HepG2 (cell line): ENCODE measurements around the gene PRKRIP1. TPM values are rescaled to one million over a fixed set of nuclear protein-coding genes. Genes with fewer than 3 reads are reported as not detected.
"Not testable (repeated sequence)": the region's sequence is repeated elsewhere in the genome, so short reads cannot be mapped to it uniquely, and the experiment has no call there.

Experiments
- ATAC-seq: fragments of 200-7000 bp; cut with Tn5 transposase; 3 replicates; pipeline ENCODE4 v1.9.1; 2020; ENCODE audit warnings: mild to moderate bottlenecking, moderate library complexity
- BruUV-seq: library from RNA; stranded (reverse); fragments of 400-500 nt; replicated peaks from 2 replicates; lab custom pipeline; 2021; lab: Mats Ljungman, UMichigan
- CTCF ChIA-PET: fragments of 300-600 bp; formaldehyde crosslinking; extraction: SDS; loops from one replicate; lab custom pipeline; 2021; ENCODE audit warnings: low total read pairs, inconsistent platforms, low intra/inter-chr PET ratio; lab: Yijun Ruan, JAX
- POLR2A ChIA-PET: fragments of 350-600 bp; sonication (Branson Sonifier 250); formaldehyde crosslinking; loops from one replicate; lab custom pipeline; 2020; ENCODE audit warnings: antibody characterized with exemption, inconsistent platforms; lab: Yijun Ruan, JAX
- DNase-seq: peaks from one replicate; pipeline ENCODE4 v3.0.0-alpha.2; 2015; ENCODE audit warnings: low spot score
- FAIRE-seq: peaks from 3 replicates; lab custom pipeline; 2011; peaks lifted over from hg19 to GRCh38; lab: Jason Lieb, UNC
- H2AFZ ChIP-seq: one replicate; pipeline ENCODE4 v1.6.1; 2011; ENCODE audit warnings: low read length, inconsistent platforms
- H3K27ac ChIP-seq: fragments of 300-600 bp; 3 replicates; pipeline ENCODE4 v1.8.0; 2011; ENCODE audit warnings: mixed run types, mild to moderate bottlenecking, mixed read lengths, low read length, inconsistent platforms; ENCODE audit not compliant: insufficient read depth; ENCODE audit errors: extremely low read length
- H3K27me3 ChIP-seq, 2 experiments: fragments of 200-600 bp in 1 of 2; 2 replicates in 1 of 2; 3 replicates in 1 of 2; pipeline versions ENCODE4 v1.6.0 to v1.8.0; 2011; ENCODE audit warnings: low read length in 2 of 2, mild to moderate bottlenecking in 2 of 2, moderate library complexity in 2 of 2, inconsistent platforms in 1 of 2; ENCODE audit not compliant: insufficient read depth in 2 of 2, control insufficient read depth in 1 of 2
- H3K36me3 ChIP-seq, 2 experiments: fragments of 200-600 bp in 1 of 2; replicated peaks in 1 of 2; 2 replicates in 1 of 2; 3 replicates in 1 of 2; pipeline versions ENCODE4 v1.5.1 to v1.8.0; 2011; ENCODE audit warnings: low read length in 2 of 2, inconsistent platforms in 1 of 2; ENCODE audit not compliant: insufficient read depth in 2 of 2, control insufficient read depth in 1 of 2
- H3K4me1 ChIP-seq: 2 replicates; pipeline ENCODE4 v1.5.1; 2012; ENCODE audit warnings: low read length, inconsistent platforms; ENCODE audit not compliant: insufficient read depth
- H3K4me2 ChIP-seq: 2 replicates; pipeline ENCODE4 v1.6.0; 2011; ENCODE audit warnings: low read depth, low read length, inconsistent platforms
- H3K4me3 ChIP-seq, 3 experiments: fragments of 200-600 bp in 1 of 3; sonication (generic), shearing (Covaris generic) in 1 of 3; replicated peaks in 1 of 3; 2 replicates each; pipeline ENCODE4 v1.5.1; 2011 to 2016; ENCODE audit warnings: low read length in 3 of 3, inconsistent platforms in 2 of 3, low read depth in 2 of 3, mild to moderate bottlenecking in 2 of 3, control low read depth in 1 of 3, mixed read lengths in 1 of 3; ENCODE audit not compliant: insufficient read depth in 1 of 3
- H3K79me2 ChIP-seq: one replicate; pipeline ENCODE4 v1.6.1; 2011; ENCODE audit warnings: low read length, inconsistent platforms; ENCODE audit not compliant: insufficient read depth
- H3K9ac ChIP-seq: 2 replicates; pipeline ENCODE4 v1.6.0; 2011; ENCODE audit warnings: mild to moderate bottlenecking, low read depth, low read length, inconsistent platforms; ENCODE audit not compliant: insufficient read depth
- H3K9me3 ChIP-seq: 2 replicates; pipeline ENCODE4 v1.5.1; 2012; ENCODE audit warnings: mild to moderate bottlenecking, low read length
- H4K20me1 ChIP-seq: 2 replicates; pipeline ENCODE4 v1.6.0; 2011; ENCODE audit warnings: inconsistent platforms, mild to moderate bottlenecking, low read length, moderate library complexity; ENCODE audit not compliant: insufficient read depth
- ELK4 ChIP-seq: sonication (generic); formaldehyde crosslinking; IDR thresholded peaks from 2 replicates; pipeline ENCODE4 v1.9.0; 2021; ENCODE audit warnings: missing genetic modification reagents, borderline replicate concordance
- ZBTB26 ChIP-seq: IDR thresholded peaks from 2 replicates; pipeline ENCODE4 v1.6.1; 2016; ENCODE audit warnings: missing compliant biosample characterization, missing genetic modification reagents, borderline replicate concordance
- ZNF232 ChIP-seq: sonication (generic); formaldehyde crosslinking; IDR thresholded peaks from 2 replicates; pipeline ENCODE4 v1.4.0; 2020; ENCODE audit warnings: missing genetic modification reagents, borderline replicate concordance
- ZNF562 ChIP-seq: sonication (generic); formaldehyde crosslinking; IDR thresholded peaks from 2 replicates; pipeline ENCODE4 v1.8.0; 2022; ENCODE audit warnings: missing genetic modification reagents, borderline replicate concordance
- ZNF605 ChIP-seq: sonication (generic); formaldehyde crosslinking; IDR thresholded peaks from 2 replicates; pipeline ENCODE4 v1.8.0; 2022; ENCODE audit warnings: mild to moderate bottlenecking, missing genetic modification reagents
- ZNF629 ChIP-seq: sonication (generic); formaldehyde crosslinking; conservative IDR thresholded peaks from 2 replicates; pipeline ENCODE4 v1.5.0; 2020; ENCODE audit warnings: missing genetic modification reagents
- ZNF720 ChIP-seq: sonication (generic); formaldehyde crosslinking; IDR thresholded peaks from 2 replicates; pipeline ENCODE4 v1.4.0; 2020; ENCODE audit warnings: missing genetic modification reagents
- WGBS: methylation state at CpG from one replicate; pipeline ENCODE4 v1.1.6; 2017; ENCODE audit warnings: low lambda C conversion rate; 5-methylcytosine and 5-hydroxymethylcytosine counted together
- in situ Hi-C: cut with HindIII; loops from 2 replicates; pipeline ENCODE4 v1.10.0; 2017; ENCODE audit warnings: low pct_unique_long_range_greater_than_20kb; ENCODE audit not compliant: extremely low pct_ligation_motif_present
- intact Hi-C: fragments of 100-400 bp; cut with micrococcal nuclease; formaldehyde crosslinking; loops from one replicate; pipeline ENCODE4 v1.10.0; 2022; ENCODE audit not compliant: unreplicated experiment
- polyA plus RNA-seq, 8 experiments: library from polyadenylated mRNA; depleted of rRNA in 3 of 8; stranded (reverse) in 7 of 8; unstranded in 1 of 8; fragments of >200 nt; fragmentation: Illumina TruSeq in 4 of 8; extraction: Trizol in 4 of 8; gene quantifications; 2 replicates each; pipeline versions ENCODE4 v1.2.1 to v1.2.3, GENCODE V29; 2011 to 2016; ENCODE audit warnings: low read depth in 4 of 8, missing spikeins in 1 of 8, mixed read lengths in 1 of 8; ENCODE audit not compliant: insufficient read depth in 1 of 8
- total RNA-seq, 5 experiments: library from RNA; depleted of rRNA; stranded (reverse); fragments of >200 nt; fragmentation: Illumina TruSeq; extraction: Trizol; gene quantifications; 2 replicates each; pipeline ENCODE4 v1.2.3, GENCODE V29; 2016; ENCODE audit warnings: low read depth in 1 of 5

PRKRIP1 gene
- total and polyA plus RNA-seq, 2 of the 13 experiments (the other 11 are each of a cell fraction or from before 2014, with no cell fraction given), result 13.2 to 16.8 TPM

- FAIRE-seq (no peak), ATAC-seq (no peak), DNase-seq (no peak)
- no peak overlapping the region for H3K27ac ChIP-seq
- peaks cover 5 to 7% of the 10 kb centered on the region in 2 experiments; a peak in 2 of 5 replicates for H3K36me3 ChIP-seq
- no peak overlapping the region for H3K4me2 ChIP-seq
- H3K79me2 ChIP-seq, result no peaks in the 10 kb centered on the region
- no peaks in the 10 kb centered on the region for H3K27me3 ChIP-seq
- no peaks in the 10 kb centered on the region for H3K9me3 ChIP-seq
- in situ Hi-C loops (no loop called here), intact Hi-C loops (no loop called here)
- no TSS peak for BruUV-seq
- ChIA-PET POLR2A (no interaction called here), CTCF (no interaction called here)
- H3K4me3 ChIP-seq, result no peak overlapping the region
- H3K4me1 ChIP-seq, result peaks cover 8% of the 10 kb centered on the region; the same call in 1 of the 2 replicates
- no peak overlapping the region for H2AFZ ChIP-seq
- H4K20me1 ChIP-seq, result no peaks in the 10 kb centered on the region
- no peak for TF ChIP-seq ELK4
- TF ChIP-seq ZNF629, result no peak
- no peak for TF ChIP-seq ZNF562 (CRISPR knock-in tag)
- TF ChIP-seq ZNF720 (CRISPR knock-in tag), result no peak
- no peak for TF ChIP-seq ZNF232 (CRISPR knock-in tag)
- TF ChIP-seq ZNF605 (CRISPR knock-in tag), result no peak
- no peak for TF ChIP-seq ZBTB26 (CRISPR knock-in tag)
- 98% methylated on average over 20 of the region's 23 CpGs for WGBS
- no peak overlapping the region for H3K9ac ChIP-seq
These were observed 77.3 kb downstream of the PRKRIP1 start for GRCh38 chr7:102473271-102473991.

GRCh38 chr7:102474116-102474515, 78.0 kb downstream of the PRKRIP1 start:
- H2AFZ ChIP-seq, BruUV-seq, H3K27me3 ChIP-seq, FAIRE-seq, in situ Hi-C loops, H3K9me3 ChIP-seq, CTCF ChIA-PET, intact Hi-C loops, H3K27ac ChIP-seq, H3K4me1 ChIP-seq, H3K9ac ChIP-seq, POLR2A ChIA-PET, ATAC-seq, H3K36me3 ChIP-seq, DNase-seq, H3K4me2 ChIP-seq, H3K4me3 ChIP-seq, H4K20me1 ChIP-seq, H3K79me2 ChIP-seq: not testable (repeated sequence)
- WGBS, result no CpG with 5 or more reads among the region's 14 CpGs

- in situ Hi-C loops, result not testable (repeated sequence)
These were observed 78.7 kb downstream of the PRKRIP1 start for GRCh38 chr7:102474736-102475435.

More at GRCh38 chr7:102474736-102475435, 78.7 kb downstream of the PRKRIP1 start:
- H3K4me1 ChIP-seq, DNase-seq, intact Hi-C loops, CTCF ChIA-PET, ATAC-seq, H3K4me2 ChIP-seq, H3K79me2 ChIP-seq, H3K27ac ChIP-seq, H2AFZ ChIP-seq, POLR2A ChIA-PET, BruUV-seq, H4K20me1 ChIP-seq, FAIRE-seq, H3K27me3 ChIP-seq, H3K36me3 ChIP-seq, H3K4me3 ChIP-seq, H3K9ac ChIP-seq, H3K9me3 ChIP-seq: not testable (repeated sequence)
- WGBS, result 94% methylated on average over 7 of the region's 19 CpGs
